NCI-H510A (cell line): Measurements from ENCODE around the gene LTV1.

Source experiments
- DNase-seq: peaks from one replicate; lab custom pipeline; 2025; lab: John Stamatoyannopoulos, UW

Gene LTV1

DNA sequence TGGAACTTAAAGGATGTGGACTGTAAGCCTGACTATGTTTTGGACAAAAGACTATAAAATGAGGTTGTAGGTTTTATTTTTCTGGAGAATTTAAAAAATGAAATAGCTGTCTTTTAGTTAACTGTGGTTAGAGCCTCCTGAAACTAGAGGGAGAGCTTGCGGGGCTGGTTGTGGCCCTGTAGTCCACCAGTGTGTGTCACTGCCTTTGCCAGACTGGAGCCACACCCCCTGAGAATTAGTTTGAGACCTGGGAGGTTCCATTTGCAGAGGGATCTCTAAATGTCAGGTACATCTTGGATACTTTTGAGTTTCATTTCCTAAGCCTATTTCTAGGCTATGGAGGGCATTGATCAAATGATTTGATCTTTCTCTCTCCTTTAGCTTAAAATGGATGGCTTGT is 42.0 kb downstream of the LTV1 start:
- no peak for DNase-seq

DNA sequence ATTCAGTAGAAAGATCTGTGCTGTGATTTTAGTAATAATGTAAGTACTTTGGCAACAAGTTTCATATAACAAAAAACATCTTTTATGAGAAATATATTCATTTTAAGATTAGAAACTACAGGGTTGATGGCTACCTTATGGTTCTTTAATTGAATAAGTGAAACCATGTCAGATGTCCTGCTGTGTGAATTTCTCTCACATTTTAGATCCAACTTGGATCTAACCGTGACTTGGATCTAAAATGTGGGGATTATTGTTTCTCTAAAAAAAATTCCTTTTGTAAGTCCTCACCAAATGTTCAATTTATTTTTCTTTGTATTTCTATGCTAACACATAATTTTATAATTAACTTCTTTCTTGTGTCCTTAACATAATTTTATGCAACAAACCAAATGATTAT is 51.5 kb downstream of the LTV1 start:
- DNase-seq, result no peak

DNA sequence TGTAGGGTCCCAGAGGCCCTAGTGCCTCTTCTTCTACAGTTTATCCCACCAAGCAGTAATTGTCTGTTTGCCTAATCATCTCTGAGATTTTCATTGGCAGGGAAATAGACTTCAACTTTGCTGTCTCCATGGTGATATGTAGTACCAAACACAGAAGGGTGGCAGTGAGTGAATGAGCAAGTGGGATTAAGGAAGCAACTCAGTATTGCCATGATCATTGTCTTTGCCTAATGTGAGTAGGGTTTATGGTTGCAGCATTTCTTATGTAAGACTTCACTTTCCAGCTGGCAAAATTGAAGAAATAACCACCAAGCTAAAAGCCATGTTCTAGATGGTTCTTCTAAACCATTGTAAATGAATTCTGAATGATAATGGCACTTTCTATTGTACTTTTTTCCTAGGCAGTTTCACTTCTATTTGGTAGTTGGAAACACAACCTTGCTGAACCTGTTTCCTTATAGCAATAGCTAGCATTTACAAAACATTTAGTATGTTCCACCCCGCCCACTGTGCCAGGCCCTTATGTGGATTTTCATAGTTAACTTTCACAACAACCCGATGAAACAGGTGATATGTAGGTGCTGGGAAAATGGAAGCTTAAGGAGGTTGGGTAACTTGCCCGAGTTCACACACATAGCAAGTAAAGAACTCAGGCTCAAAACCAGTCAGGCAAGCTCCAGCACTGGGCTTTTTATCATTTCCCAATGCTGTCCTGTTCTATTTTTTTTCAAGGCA is 53.2 kb downstream of the LTV1 start:
- DNase-seq, result no peak

DNA sequence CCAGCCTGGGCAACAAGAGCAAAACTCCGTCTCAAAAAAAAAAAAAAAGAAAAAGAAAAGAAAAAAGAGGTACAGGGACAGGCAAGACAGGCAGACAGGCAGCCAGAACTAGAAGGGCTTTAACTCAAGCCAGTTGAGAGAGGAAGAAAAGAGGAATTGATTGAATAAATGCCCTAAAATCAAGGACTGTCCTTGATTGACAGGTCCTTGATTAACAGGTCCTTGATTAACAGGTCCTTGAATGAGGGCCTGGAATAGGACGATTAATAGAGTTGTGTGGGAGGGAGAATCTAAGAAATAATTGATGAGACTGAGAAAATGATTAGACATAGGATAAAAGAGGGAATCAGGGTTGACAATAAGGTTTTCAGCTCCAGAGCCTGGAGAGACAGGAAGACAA is 57.2 kb downstream of the LTV1 start:
- DNase-seq, result no peak

DNA sequence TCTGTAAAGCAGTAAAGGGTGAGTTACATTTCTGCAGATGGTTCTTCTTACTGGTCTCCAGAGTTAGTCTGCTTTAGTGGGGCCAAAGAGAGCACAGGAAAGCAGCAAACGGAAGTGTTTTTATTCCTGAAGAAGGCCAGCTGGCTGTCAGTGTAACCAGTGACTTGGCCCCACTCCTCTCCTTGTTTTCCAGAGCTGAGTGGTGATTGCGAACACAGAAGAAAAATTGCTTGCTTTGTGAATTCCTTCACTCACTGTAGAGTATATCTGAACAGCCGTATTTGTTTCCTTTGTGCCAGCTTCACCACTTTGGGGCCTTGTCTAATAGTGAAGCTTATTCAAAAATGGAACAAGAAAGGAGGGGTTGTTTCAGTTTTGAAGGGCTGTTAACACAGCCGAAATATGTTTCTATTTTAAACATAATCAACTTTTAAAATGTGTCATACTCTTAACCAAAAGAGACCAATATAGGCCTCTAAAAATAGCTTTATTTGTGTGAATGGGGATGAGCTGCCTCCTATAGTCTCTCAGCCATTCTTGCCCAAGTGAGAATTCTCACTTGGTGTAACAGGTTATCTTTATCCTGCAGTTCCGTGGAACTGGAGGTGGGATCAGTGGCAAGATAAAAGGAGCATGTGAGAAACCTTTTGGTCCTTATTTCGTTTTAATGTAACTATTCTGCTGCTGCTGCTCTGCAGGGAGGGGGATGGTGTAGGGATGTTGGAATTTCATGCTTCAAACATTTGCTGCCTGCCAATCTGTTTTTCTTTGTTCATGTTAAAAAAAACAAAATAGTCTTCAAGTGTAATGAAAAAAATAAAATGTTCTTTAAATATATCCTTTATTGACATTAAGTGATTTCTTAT is 59.0 kb downstream of the LTV1 start:
- no peak for DNase-seq

DNA sequence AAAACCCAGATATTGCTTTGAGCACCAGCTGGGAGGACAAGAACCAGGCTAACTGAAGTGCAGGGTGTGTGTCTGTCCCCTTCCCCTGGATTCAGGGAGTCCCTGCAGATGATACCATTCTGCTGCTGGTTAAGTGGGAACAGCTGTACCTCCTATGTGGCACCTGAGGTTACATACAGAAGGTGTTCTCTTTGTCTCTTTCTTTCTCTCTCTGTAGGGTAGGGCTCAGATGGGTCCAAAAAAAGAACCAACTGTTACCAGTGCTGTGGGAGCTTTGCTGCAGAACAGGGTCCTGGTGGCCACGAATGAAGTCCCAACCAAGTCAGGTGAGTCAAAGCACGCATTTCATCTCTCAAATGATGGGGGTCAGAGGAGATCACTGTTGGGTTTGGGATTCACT is 59.7 kb downstream of the LTV1 start:
- no peak for DNase-seq

DNA sequence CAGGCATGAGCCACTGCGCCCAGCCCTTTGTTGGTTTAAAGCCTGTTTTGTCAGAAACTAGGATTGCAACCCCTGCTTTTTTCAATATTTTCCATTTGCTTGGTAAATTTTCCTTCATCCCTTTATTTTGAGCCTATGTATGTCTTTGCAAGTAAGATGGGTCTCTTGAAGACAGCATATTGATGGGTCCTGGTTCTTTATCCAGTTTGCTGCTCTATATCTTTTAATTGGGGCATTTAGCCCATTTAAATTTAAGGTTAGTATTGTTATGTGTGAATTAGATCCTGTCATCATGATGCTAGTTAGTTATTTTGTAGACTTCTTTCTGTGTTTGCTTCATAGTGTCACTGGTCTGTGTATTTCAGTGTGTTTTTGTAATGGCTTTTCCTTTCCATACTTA is 67.9 kb downstream of the LTV1 start:
- DNase-seq, result no peak

DNA sequence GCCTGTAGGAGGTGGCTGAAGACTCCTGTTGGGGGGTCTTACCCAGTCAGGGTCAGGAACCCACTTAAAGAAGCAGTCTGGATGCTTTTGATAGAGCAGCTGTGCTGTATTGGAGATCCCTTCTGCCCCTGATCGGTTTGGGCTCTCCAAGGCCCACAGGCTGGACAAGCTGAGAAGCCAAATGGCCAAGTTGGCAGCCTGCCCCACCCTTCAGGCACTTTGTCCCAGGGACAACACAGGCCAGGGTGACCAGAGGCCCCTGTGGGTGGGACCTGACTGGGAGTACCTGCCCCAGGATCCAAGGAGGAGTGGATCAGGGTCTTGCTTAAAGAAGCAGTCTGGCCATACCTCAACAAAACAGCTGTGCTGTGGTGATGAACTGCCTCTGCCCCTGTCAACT is 69.5 kb downstream of the LTV1 start:
- DNase-seq, result no peak
